MV-4-11 (cell line): ENCODE data around the gene KAT5.
"Not testable (repeated sequence)": the region's sequence is repeated elsewhere in the genome, so short reads cannot be mapped to it uniquely, and the experiment has no call there.

ENCODE experiments used
- DNase-seq: peaks from one replicate; lab custom pipeline; 2025; lab: John Stamatoyannopoulos, UW

The KAT5 gene

GRCh38 chr11:65711785-65712632 lies at the start of gene KAT5:
KAT5 (plus strand) TSS chr11:65712252; CDS start chr11:65712268, 16 bp downstream.
- peak; percentile 98 for DNase-seq

- peak; percentile 86 for DNase-seq
Observed at GRCh38 chr11:65662799-65663638, 49.0 kb upstream of the KAT5 start, which contains the start of gene RELA. RELA (minus strand) TSS chr11:65662916; CDS start chr11:65662832, 84 bp downstream.

DNA sequence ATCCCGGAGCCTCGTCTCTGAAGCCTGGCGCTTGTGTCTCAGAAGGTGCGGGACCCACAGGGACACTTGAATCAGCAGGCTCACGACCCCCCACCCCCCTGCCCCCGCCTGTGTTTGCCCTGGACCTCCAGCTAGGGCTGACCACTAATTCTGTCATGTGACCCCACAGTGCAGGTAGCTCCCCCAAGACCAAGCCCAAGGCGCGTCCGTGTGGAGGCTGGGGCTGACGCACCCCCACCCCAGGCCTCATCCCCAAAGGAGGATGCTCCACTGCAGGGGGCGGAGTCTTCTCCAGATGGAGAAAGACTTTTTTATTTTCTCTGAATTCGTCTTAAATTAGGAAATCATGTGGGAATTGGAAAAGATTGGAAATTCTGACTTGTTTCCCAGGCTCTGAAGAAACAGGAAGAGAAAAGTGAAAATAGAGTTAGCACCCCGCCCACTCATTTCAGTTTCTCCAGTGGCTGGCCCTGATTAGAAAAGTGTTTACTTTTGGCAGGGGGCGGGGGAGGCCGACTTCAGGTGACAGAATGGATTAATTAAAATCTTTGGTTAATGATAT lies 48.3 kb upstream of the KAT5 start:
- DNase-seq, result peak; percentile 28

- DNase-seq, result no peak
Observed at GRCh38 chr11:65672180-65672860, 39.7 kb upstream of the KAT5 start.

- no peak for DNase-seq
Observed at GRCh38 chr11:65672982-65673381, 39.1 kb upstream of the KAT5 start.

DNA sequence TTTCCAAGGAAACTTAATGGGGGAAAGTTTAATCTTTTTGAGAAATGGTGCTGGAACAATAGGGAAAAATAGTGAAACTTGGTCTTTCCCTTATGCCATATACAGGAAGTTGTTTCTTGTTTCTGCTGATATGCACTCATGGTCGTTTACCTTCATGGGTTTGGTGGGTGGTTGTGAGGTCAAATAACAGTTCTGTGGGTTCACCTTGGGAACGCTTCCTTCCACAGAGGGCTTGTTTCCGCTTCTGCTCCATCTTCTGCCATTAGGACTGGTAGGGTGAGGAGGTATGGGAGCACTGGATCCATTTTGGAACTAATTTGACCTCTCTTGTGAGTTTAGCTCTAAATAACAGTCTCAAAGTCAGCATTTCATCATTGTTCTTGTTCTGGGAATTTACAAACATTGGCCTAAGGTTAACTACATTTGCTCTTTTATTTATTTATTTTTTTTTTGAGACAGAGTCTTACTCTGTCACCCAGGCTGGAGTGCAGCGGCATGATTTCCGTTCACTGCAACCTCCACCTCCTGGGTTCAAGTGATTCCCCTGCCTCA lies 31.8 kb upstream of the KAT5 start:
- DNase-seq, result no peak

GRCh38 chr11:65683480-65683879 lies 28.6 kb upstream of the KAT5 start:
- not testable (repeated sequence) for DNase-seq

- DNase-seq, result no peak
Observed at GRCh38 chr11:65685981-65686380, 26.1 kb upstream of the KAT5 start.

GRCh38 chr11:65691847-65692246 lies 20.2 kb upstream of the KAT5 start:
- DNase-seq, result not testable (repeated sequence)

GRCh38 chr11:65692367-65692766 lies 19.7 kb upstream of the KAT5 start:
- no peak for DNase-seq

- DNase-seq, result no peak
Observed at GRCh38 chr11:65695459-65696241, 16.4 kb upstream of the KAT5 start.

GRCh38 chr11:65696802-65697552 lies 15.1 kb upstream of the KAT5 start:
- DNase-seq, result no peak

DNA sequence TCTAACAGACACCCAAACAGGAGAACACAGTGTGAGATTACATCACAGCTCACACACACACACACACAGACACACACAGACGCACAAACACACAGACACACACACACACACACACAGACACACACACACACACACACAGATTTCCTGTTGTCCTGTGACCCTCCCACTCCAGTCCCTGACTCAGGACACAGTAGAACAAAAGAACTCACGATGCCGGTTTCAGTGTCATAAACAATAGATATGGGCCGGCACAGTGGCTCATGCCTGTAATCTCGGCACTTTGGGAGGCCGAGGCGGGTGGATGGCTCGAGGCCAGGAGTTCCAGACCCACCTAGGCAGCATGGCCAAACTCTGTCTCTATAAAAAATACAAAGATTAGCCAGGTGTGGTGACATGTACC lies 13.8 kb upstream of the KAT5 start:
- no peak for DNase-seq

DNA sequence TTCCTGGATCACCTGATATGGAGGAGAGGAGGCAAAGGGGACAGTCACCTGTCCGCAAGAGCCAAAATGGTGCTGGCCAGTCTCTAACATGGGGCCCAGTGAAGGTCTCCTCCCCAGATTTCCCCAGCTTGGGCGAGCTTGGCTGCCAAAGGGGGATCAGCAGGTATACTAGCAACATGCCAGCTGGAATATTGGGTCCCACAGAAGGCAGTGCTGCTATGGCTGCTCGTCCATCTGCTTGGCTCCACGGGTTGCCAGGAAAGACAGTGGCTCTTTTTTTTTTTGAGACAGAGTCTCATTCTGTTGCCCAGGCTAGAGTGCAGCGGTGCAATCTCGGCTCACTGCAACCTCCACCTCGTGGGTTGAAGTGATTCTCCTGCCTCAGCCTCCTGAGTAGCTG lies 12.7 kb upstream of the KAT5 start:
- no peak for DNase-seq

- peak; percentile 68 for DNase-seq
Observed at GRCh38 chr11:65700399-65700798, 11.7 kb upstream of the KAT5 start.

DNA sequence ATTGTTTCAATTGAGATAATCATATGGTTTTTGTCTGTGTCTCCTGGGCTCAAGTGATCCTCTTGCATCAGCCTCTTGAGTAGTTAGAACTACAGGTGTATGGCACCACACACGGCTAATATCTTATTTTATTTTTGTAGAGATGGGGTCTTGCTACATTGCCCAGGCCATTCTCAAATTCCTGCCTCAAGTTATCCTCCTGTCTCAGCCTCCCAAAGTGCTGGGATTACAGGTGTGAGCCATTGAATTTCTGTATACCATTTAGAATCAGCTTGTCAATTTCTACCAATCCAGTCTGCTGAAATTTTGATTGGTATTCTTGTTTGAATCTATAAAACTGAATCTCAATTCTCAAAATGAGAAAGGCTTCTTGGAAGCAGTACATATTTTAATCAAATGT lies 10.4 kb upstream of the KAT5 start:
- no peak for DNase-seq

DNA sequence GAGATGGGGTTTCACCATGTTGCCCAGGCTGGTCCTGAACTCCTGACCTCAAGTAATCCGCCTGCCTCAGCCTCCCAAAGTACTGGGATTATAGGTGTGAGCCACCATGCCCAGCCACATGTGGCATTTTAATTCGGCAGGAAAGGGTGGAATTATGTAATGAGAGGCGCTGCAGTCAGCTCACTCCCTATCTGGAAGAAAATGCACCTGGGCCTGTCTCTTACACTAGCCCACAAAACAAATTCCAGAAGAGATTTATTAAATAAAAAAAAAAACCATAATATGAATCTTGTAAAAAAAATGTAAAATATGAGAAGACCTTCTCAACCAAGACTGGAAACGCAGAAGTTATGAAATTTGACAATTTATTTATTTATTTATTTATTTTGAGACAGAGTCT lies 8.2 kb upstream of the KAT5 start:
- no peak for DNase-seq

DNA sequence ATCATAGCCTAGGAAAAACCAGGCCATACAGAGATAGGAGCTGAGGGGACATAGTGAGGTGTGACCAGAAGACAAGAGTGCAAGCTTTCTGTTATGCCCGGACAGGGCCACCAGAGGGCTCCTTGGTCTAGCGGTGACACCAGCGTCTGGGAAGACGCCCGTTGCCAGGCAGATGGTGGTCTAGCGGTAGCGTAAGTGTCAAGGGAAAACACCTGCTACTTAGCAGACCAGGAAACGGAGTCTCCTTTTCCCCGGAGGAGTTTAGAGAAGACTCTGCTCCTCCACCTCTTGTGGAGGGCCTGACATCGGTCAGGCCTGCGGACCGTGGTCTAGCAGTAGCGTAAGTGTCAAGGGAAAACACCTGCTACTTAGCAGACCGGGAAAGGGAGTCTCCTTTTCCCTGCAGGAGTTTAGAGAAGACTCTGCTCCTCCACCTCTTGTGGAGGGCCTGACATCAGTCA lies 5.7 kb upstream of the KAT5 start:
- peak; percentile 57 for DNase-seq

- not testable (repeated sequence) for DNase-seq
Observed at GRCh38 chr11:65707002-65707401, 5.0 kb upstream of the KAT5 start.

DNA sequence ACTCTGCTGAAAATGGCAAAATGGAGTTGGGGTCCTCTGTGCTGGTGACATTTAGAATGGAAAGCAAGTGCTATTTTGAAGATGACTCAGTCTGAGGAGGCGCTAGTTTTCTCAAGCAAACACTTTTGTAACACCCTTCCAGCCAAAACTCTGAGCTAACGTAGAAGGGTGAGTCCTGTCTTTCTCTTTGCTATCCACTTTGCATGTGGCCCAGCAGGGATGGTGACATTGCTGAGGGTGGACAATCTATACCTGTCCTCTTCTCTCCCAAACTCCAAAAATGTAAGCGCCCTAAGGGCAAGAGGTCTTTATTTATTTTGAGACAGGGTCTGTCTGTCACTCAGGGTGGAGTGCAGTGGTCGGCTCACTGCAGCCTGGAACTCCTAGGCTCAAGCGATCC lies 3.6 kb upstream of the KAT5 start:
- DNase-seq, result no peak
